OCI-LY3 (cell line): ENCODE data around the gene CREBBP.

Experiments
- CTCF ChIP-seq: fragments of 200-600, 300-600 bp; sonication (generic); IDR thresholded peaks from 2 replicates; pipeline ENCODE4 v1.5.1; 2014; ENCODE audit warnings: antibody characterized with exemption, low read length, low read depth
- EZH2phosphoT487 ChIP-seq: fragments of 200-600 bp; shearing (Covaris generic); IDR thresholded peaks from 2 replicates; pipeline ENCODE4 v1.6.1; 2018; ENCODE audit warnings: antibody characterized with exemption, mixed run types, low read depth

GRCh38 chr16:3798838-3799237 lies 81.7 kb downstream of the CREBBP start:
- no peak for TF ChIP-seq CTCF
- TF ChIP-seq EZH2phosphoT487, result no peak
